RPMI7951 (cell line): ENCODE results near the gene PVALB. TPM values are rescaled to one million over a fixed set of nuclear protein-coding genes. Genes with fewer than 3 reads are reported as not detected.
"Not testable (repeated sequence)": the region's sequence is repeated elsewhere in the genome, so short reads cannot be mapped to it uniquely, and the experiment has no call there.

Experiments
- DNase-seq: peaks from one replicate; pipeline ENCODE4 v3.0.0-alpha.2; 2012; ENCODE audit warnings: low read depth
- total RNA-seq: library from RNA; depleted of rRNA; stranded (reverse); fragments of >200 nt; shearing (Covaris generic); gene quantifications from 2 replicates; pipeline ENCODE4 v1.2.3, GENCODE V29; 2014; rRNA removed

The PVALB gene
- total RNA-seq, 1 experiment from 2014 or later, result not detected

GRCh38 chr22:36756746-36757655, 59.8 kb downstream of the PVALB start:
- DNase-seq, result no peak

GRCh38 chr22:36756031-36756430, 60.8 kb downstream of the PVALB start:
- DNase-seq, result no peak

GRCh38 chr22:36755316-36755715, 61.5 kb downstream of the PVALB start:
- no peak for DNase-seq

GRCh38 chr22:36754881-36755280, 62.0 kb downstream of the PVALB start:
- not testable (repeated sequence) for DNase-seq

- no peak for DNase-seq
Measured at GRCh38 chr22:36753916-36754315, 62.9 kb downstream of the PVALB start.

- no peak for DNase-seq
Measured at GRCh38 chr22:36753120-36753802, 63.6 kb downstream of the PVALB start.

Other genes with a start within 250 kb of the PVALB start
- not detected in 2 replicates for gene CACNG2, start 113.3 kb downstream of the PVALB start, total RNA-seq
- 7.6 and 10.3 TPM in 2 replicates for gene IFT27, start 40.9 kb downstream of the PVALB start, total RNA-seq
- not detected in 2 replicates for gene NCF4, start 44.0 kb upstream of the PVALB start, total RNA-seq
- gene CSF2RB, start 96.6 kb upstream of the PVALB start, total RNA-seq, result not detected in 2 replicates
- gene TST, start 202.4 kb upstream of the PVALB start, total RNA-seq, result 21.0 and 27.3 TPM in 2 replicates
- 40.1 and 54.5 TPM in 2 replicates for gene MPST, start 202.7 kb upstream of the PVALB start, total RNA-seq
- gene KCTD17, start 234.7 kb upstream of the PVALB start, total RNA-seq, result 9.6 and 12.9 TPM in 2 replicates